Breast epithelium (tissue), 4 donors: ENCODE results near the gene PIH1D1. TPM values are rescaled to one million over a fixed set of nuclear protein-coding genes. Genes with fewer than 3 reads are reported as not detected.

Experiments used
- DNase-seq, 2 donors: peaks; one replicate each; pipeline ENCODE4 v3.0.0-alpha.2; 2019; ENCODE audit warnings: low spot score in 2 of 2
- H3K27ac ChIP-seq, 2 donors: fragments of 200-600 bp; sonication (generic) in 1 of 2; one replicate each; pipeline ENCODE4 v1.5.1; 2016 to 2019; ENCODE audit warnings: mild to moderate bottlenecking in 1 of 2
- H3K27me3 ChIP-seq, 2 donors: fragments of 200-600 bp; sonication (generic) in 1 of 2; one replicate each; pipeline versions ENCODE4 v1.5.1 to v1.6.0; 2017 to 2019; ENCODE audit warnings: control low read depth in 1 of 2, mild to moderate bottlenecking in 1 of 2
- H3K36me3 ChIP-seq: fragments of 200-600 bp; one replicate; pipeline ENCODE4 v1.5.1; 2019
- H3K4me1 ChIP-seq, 2 donors: fragments of 200-600 bp; sonication (generic); one replicate each; pipeline ENCODE4 v1.5.1; 2016 to 2019; ENCODE audit warnings: control low read depth in 1 of 2
- H3K4me3 ChIP-seq, 3 donors: fragments of 200-600 bp; sonication (generic); 1 replicate in 2 of 3; 2 replicates in 1 of 3; pipeline ENCODE4 v1.5.1; 2016 to 2019; ENCODE audit warnings: mild to moderate bottlenecking in 3 of 3, moderate library complexity in 2 of 3
- H3K9me3 ChIP-seq, 2 donors: fragments of 200-600 bp; sonication (generic) in 1 of 2; one replicate each; pipeline ENCODE4 v1.5.1; 2016 to 2019; ENCODE audit warnings: control low read depth in 1 of 2
- CTCF ChIP-seq, 3 donors: fragments of 450-650 bp; IDR thresholded peaks; one replicate each; pipeline ENCODE4 v1.5.1; 2016 to 2017; ENCODE audit warnings: antibody characterized with exemption in 3 of 3, mild to moderate bottlenecking in 3 of 3, moderate library complexity in 3 of 3
- POLR2A ChIP-seq: fragments of 450-650 bp; IDR thresholded peaks from one replicate; pipeline ENCODE4 v1.6.1; 2016; ENCODE audit warnings: antibody characterized with exemption, mild to moderate bottlenecking, moderate library complexity
- POLR2AphosphoS5 ChIP-seq, 3 donors: sonication (generic); formaldehyde crosslinking; IDR thresholded peaks; one replicate each; pipeline ENCODE4 v1.6.1; 2017; ENCODE audit warnings: antibody characterized with exemption in 3 of 3
- intact Hi-C: fragments of 100-400 bp; cut with DNase I; formaldehyde crosslinking; loops from one replicate; pipeline ENCODE4 v1.15.1; 2023; ENCODE audit warnings: low total_unique reads
- total RNA-seq, 3 donors: library from RNA; depleted of rRNA; stranded (reverse); fragments of >200 nt; gene quantifications; one replicate each; pipeline ENCODE4 v1.1.0, GENCODE V29; 2016

PIH1D1 gene
- total RNA-seq, 3 donors from 2014 or later: 94.4 to 121 (median 106) TPM

- Histone ChIP-seq H3K27me3 (peaks cover 23 to 88% of the 10 kb centered on the region in 2 donors), H3K36me3 (no peaks in the 10 kb centered on the region), H3K4me3 (no peak overlapping the region), H3K9me3 (no peaks in the 10 kb centered on the region), H3K4me1 (peaks cover 5 to 14% of the 10 kb centered on the region in 2 donors), H3K27ac (no peak overlapping the region)
- TF ChIP-seq CTCF (IDR thresholded peaks at IDR 0.05) (no peak), POLR2AphosphoS5 (IDR thresholded peaks at IDR 0.05) (no peak), POLR2A (no peak)
- DNase-seq: no peak
- intact Hi-C loops: no loop called here
Observed at GRCh38 chr19:49425922-49426592, 25.6 kb downstream of the PIH1D1 start.

- Histone ChIP-seq H3K36me3 (no peaks in the 10 kb centered on the region), H3K27ac (no peak within 1 kb of the TSS), H3K4me3 (no peak within 1 kb of the TSS), H3K9me3 (no peaks in the 10 kb centered on the region), H3K4me1 (peaks cover 5 to 14% of the 10 kb centered on the region in 2 donors), H3K27me3 (peaks cover 22 to 89% of the 10 kb centered on the region in 2 donors)
- intact Hi-C loops: no loop called here
- no peak for TF ChIP-seq POLR2A
- no peak for TF ChIP-seq POLR2AphosphoS5 (IDR thresholded peaks at IDR 0.05)
- no peak for TF ChIP-seq CTCF (IDR thresholded peaks at IDR 0.05)
- no peak for DNase-seq
Observed at GRCh38 chr19:49425178-49425577, 26.4 kb downstream of the PIH1D1 start, which contains the start of gene GFY. Gene GFY (plus strand): TSS chr19:49425388. CDS start chr19:49426431, 1,043 bp downstream.

GRCh38 chr19:49423985-49424303, 27.7 kb downstream of the PIH1D1 start:
- peaks cover 22 to 87% of the 10 kb centered on the region in 2 donors for H3K27me3 ChIP-seq
- no peak for DNase-seq
- TF ChIP-seq POLR2AphosphoS5 (IDR thresholded peaks at IDR 0.05) (no peak), POLR2A (no peak), CTCF (IDR thresholded peaks at IDR 0.05) (no peak)

GRCh38 chr19:49423071-49423984, 28.3 kb downstream of the PIH1D1 start, which contains the start of gene PTH2:
Gene PTH2 (minus strand): TSS chr19:49423441. CDS start chr19:49423339, 102 bp downstream.
- TF ChIP-seq POLR2AphosphoS5 (IDR thresholded peaks at IDR 0.05) (no peak), CTCF (IDR thresholded peaks at IDR 0.05) (no peak), POLR2A (no peak)
- Histone ChIP-seq H3K27me3 (peaks cover 17 to 81% of the 10 kb centered on the region in 2 donors), H3K9me3 (no peaks in the 10 kb centered on the region), H3K36me3 (no peaks in the 10 kb centered on the region), H3K4me1 (peaks cover 3 to 13% of the 10 kb centered on the region in 2 donors), H3K4me3 (peak within 1 kb of the TSS in 2 of 3 donors; percentile 25 to 55), H3K27ac (no peak within 1 kb of the TSS)
- no peak for DNase-seq
- intact Hi-C loops: no loop called here

More at GRCh38 chr19:49423985-49424303, 27.7 kb downstream of the PIH1D1 start:
- Histone ChIP-seq H3K27ac (no peak overlapping the region), H3K9me3 (no peaks in the 10 kb centered on the region), H3K36me3 (no peaks in the 10 kb centered on the region), H3K4me3 (no peak overlapping the region), H3K4me1 (peaks cover 5 to 14% of the 10 kb centered on the region in 2 donors)
- intact Hi-C loops: no loop called here
